ENCODE data around the gene PCYOX1L. TPM values are rescaled to one million over a fixed set of nuclear protein-coding genes. Genes with fewer than 3 reads are reported as not detected.
A peak's percentile ranks its signal among the peaks of the same experiment; 100 is the strongest.
"Not testable (repeated sequence)": the region's sequence is repeated elsewhere in the genome, so short reads cannot be mapped to it uniquely, and the experiment has no call there.

The PCYOX1L gene
- total RNA-seq, 1 experiment from 2014 or later: 2.9 TPM

DNA sequence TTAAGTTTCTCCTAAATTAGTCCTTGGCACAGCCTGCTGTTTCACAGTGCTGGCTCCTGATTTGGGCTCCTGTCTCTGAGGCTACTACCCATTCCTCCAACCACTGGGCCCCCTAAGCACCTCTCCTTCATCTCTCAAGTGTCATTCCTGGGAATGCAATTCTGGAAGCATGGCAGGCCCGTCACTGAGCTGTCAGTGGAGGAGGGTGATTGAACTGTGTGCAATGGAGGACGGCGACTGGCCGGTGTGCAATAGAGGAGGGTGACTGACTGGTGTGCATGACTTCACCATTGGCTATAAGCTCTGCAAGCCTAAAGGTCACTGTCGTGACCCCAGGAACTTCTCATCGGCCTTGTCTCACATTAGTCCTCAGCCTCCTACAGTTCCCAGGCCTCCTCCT, 33.7 kb downstream of the PCYOX1L start:
- DNase-seq (ENCODE audit: low read depth, low spot score): no peak
- in situ Hi-C loops (cut with HindIII; ENCODE audit: low pct_unique_long_range_greater_than_20kb, low sequenced_read_pairs): no loop called here

DNA sequence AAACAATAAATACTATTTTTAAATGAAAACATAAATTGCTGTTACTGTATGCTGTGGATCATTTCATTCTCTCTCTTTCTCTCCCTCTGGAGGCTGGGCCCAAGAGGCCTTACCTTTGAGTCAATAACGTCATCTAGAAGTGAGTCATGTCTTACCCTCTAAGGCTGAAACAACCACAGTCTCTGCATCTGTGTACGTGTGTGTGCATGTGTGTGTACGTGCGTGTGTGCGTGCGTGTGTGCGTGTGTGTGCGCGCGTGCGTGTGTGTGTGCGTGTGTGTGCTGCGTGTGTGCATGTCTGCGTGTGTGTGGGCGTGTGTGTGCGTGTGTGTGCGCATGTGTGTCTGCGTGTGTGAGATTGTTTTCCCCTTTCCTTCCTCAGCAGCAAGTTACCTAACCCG, 34.9 kb downstream of the PCYOX1L start:
- in situ Hi-C loops (cut with HindIII; ENCODE audit: low pct_unique_long_range_greater_than_20kb, low sequenced_read_pairs): no loop called here
- DNase-seq (ENCODE audit: low read depth, low spot score): no peak

DNA sequence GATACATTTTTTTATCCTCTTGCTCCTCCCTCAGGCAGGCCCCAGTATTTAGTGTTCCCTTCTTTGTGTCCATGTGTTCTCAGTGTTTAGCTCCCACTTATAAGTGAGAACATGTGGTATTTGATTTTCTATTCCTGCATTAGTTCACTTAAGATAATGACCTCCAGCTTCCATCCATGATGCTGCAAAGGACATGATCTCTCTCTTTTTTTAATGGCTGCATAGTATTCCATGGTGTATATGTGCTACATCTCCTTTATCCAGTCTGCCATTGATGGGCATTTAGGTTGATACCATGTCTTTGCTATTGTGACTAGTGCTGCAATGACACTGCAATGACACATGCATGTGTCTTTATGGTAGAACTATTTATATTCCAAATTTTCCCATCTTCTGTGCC, 37.1 kb downstream of the PCYOX1L start:
- in situ Hi-C loops (cut with HindIII; ENCODE audit: low pct_unique_long_range_greater_than_20kb, low sequenced_read_pairs); DNase-seq (ENCODE audit: low read depth, low spot score): not testable (repeated sequence)

DNA sequence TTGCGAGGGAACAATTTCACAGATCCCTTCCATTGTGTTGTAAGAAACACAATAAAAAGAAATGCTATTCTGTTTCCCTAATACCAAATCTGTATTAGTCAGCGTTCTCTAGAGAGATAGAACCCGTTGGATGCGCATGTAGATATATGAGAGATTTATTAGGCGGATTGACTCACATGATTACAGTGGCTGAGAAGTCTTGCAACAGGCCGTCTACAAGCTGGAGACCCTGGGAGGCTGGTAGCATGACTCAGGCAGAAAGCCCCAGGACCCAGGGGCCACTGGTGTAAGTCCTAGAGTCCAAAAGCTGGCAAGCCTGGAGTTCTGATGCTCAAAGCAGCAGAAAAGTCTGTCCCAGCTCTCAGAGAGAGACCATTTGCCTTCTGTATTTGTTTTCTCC, 39.7 kb downstream of the PCYOX1L start:
- DNase-seq (ENCODE audit: low read depth, low spot score): no peak

DNA sequence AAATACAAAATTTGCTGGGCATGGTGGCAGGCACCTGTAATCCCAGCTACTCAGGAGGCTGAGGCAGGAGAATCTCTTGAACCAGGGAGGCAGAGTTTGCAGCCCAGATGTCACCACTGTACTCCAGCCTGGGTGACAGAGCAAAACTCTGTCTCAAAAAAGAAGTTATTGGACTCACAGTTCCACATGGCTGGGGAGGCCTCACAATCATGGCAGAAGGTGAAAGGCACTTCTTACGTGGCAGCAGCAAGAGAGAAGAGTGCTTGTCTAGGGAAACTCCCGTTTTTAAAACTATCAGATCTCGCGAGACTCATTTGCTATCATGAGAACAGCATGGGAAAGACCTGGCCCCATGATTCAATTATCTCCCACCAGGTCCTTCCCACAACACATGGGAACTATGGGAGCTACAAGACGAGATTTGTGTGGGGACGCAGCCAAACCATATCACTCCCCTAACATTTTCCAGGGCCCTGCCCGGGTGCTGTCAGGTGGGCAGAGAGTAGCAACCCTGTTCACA, 41.0 kb downstream of the PCYOX1L start:
- DNase-seq (ENCODE audit: low read depth, low spot score); in situ Hi-C loops (cut with HindIII; ENCODE audit: low pct_unique_long_range_greater_than_20kb, low sequenced_read_pairs): not testable (repeated sequence)

More for the DNA sequence above, 39.7 kb downstream of the PCYOX1L start:
- in situ Hi-C loops (cut with HindIII; ENCODE audit: low pct_unique_long_range_greater_than_20kb, low sequenced_read_pairs): no loop called here

DNA sequence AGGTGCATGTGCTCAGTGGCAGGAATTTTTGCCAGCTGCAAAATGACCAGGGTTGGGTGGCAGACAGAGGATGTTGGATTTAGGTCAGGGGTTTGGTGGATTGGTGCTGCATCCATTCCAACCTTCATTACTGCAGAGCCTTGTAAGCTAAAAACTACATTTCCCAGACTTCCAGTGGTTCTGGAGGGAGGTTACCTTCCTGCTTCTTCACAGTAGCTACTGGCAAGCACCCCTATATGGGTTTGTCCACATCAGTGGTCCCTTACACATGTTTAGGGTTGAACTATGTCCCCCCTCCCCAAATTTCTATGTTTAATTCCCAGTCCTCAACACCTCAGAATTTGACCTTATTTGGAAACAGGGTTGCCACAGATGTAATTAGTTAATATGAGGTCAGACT, 41.9 kb downstream of the PCYOX1L start:
- in situ Hi-C loops (cut with HindIII; ENCODE audit: low pct_unique_long_range_greater_than_20kb, low sequenced_read_pairs): no loop called here
- peak; percentile 21 for DNase-seq (ENCODE audit: low read depth, low spot score)

DNA sequence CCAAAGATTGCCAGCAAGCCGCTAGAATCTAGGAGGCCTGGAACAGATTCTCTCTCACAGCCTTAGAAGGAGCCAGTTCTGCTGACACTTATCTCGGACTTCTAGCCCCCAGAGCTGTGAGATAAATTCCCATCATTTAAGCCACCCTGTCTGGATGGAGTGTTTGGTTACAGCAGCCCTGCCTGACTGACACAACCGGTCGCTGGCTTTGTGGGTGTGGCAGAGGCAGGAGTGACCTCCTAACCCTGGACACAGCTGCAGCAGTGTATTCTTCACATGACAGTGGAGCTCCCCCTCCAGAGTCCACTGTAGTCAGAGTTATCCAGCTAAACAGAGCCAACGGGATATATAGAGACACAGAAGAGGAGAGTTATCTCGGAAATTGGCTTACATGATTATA, 42.5 kb downstream of the PCYOX1L start:
- DNase-seq (ENCODE audit: low read depth, low spot score): no peak
- in situ Hi-C loops (cut with HindIII; ENCODE audit: low pct_unique_long_range_greater_than_20kb, low sequenced_read_pairs): no loop called here

DNA sequence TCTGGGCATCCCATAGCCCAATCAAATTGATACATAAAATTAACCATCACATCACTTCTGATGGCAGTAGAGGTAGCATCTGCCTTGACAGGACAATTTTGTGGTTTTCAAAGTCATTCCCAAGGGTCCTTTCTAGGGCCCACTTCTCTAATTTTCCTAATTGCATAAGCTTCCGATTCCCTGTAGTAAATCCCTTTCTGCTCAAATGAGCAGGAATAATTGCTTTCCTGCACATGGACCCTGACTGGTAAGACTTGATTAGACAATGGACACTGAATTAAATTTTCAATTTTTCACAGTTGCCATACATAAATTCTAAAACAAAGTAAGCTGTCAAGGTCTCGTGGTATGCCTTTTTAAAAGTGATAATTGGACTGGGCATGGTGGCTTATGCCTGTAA, 43.2 kb downstream of the PCYOX1L start:
- in situ Hi-C loops (cut with HindIII; ENCODE audit: low pct_unique_long_range_greater_than_20kb, low sequenced_read_pairs): no loop called here
- DNase-seq (ENCODE audit: low read depth, low spot score): no peak

DNA sequence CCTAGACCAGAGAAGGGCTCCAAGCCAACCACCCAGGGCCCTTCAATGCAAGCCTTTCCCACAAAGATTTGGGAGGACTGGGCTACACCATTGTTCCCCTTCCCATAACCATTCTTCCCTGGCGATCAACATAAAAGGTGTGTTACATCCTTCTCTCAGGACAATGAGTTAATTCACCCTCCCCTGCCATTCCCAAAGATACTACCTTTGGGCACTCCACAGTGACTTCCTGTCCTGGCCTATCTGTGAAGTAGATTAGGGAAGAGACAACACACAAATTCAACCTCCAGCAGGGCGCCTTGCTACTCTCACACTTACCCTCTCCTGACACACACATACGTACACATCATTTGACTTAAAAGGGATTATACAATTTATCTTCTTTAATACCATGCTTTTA, 44.4 kb downstream of the PCYOX1L start:
- in situ Hi-C loops (cut with HindIII; ENCODE audit: low pct_unique_long_range_greater_than_20kb, low sequenced_read_pairs): no loop called here
- no peak for DNase-seq (ENCODE audit: low read depth, low spot score)

DNA sequence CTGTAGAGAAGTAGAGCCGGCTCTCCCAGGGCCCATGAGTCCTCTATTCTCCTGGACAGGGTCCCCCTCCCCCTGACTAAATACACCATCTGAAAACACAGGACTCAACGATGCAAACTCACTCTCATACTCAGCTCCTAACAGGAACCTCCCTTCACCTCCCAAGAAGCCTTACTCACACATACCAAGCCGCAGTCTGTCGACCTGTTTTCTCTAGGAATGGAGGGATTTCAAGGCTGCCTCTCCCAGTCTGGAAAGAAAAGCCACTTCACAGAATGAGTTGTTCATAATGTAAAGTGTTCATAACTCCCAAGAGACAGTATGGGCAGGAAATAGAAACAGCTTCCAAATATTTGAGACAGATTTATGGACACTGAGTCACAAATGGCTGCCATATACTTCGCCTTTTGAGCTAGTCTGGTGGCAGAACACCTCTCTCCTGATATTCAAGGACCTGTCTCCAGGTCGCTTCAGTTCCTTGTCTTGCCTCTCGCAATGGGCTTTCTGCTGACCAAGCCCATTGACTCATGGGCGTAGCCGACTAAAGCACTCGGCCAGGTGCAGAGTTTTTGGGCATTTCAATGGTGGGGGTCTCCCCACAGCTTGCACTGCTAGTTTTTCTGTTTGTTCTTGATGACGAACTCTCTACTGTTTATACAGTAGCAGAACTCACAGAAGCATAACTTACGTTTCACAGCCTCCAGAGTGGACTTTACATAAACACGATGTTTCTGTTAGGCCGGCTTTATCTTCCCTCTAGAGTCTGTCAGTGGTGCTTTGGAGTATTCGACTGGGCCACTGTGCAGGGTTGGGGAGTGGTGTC, 46.3 kb downstream of the PCYOX1L start:
- in situ Hi-C loops (cut with HindIII; ENCODE audit: low pct_unique_long_range_greater_than_20kb, low sequenced_read_pairs): no loop called here

DNA sequence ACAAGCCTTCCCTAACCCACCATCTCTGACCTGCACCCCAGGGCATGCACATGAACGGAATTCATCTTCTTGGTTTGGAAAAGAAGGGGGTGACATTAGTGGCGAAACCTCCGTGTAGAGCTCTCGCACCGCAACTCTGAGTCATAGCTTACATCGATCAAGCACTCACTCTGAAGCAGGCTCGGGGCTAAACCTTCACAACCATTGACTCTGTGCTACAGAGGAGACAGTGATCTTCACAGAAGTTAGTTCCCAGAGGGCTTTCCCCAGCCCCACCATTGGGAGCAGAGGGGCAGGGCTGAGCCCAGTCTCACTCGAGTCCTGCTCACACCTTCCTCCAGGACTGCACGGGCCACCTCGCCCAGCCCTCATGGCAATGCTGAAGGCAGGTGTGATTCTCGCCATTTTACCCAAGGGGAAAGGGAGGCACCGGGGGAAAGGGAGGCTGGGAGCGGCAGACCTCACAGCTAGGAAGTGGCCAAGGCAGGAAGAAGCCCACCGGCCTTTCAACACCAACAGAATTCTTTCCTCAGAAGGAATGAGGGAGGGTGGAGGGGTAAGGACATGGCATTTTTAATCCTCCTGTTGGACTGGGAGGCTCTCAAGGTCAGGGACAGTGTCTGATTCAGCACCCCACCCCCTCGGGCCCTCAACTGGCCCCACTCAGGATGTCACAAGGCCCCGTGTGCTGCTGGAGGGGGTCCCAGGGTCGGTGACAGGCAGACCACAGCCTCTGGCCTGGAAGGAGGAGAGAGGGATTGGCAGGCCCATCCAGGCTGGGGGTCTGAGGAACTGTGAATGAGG, 47.1 kb downstream of the PCYOX1L start:
- DNase-seq (ENCODE audit: low read depth, low spot score): peak; percentile 46
- in situ Hi-C loops (cut with HindIII; ENCODE audit: low pct_unique_long_range_greater_than_20kb, low sequenced_read_pairs): no loop called here

More for the DNA sequence above, 46.3 kb downstream of the PCYOX1L start:
- no peak for DNase-seq (ENCODE audit: low read depth, low spot score)

DNA sequence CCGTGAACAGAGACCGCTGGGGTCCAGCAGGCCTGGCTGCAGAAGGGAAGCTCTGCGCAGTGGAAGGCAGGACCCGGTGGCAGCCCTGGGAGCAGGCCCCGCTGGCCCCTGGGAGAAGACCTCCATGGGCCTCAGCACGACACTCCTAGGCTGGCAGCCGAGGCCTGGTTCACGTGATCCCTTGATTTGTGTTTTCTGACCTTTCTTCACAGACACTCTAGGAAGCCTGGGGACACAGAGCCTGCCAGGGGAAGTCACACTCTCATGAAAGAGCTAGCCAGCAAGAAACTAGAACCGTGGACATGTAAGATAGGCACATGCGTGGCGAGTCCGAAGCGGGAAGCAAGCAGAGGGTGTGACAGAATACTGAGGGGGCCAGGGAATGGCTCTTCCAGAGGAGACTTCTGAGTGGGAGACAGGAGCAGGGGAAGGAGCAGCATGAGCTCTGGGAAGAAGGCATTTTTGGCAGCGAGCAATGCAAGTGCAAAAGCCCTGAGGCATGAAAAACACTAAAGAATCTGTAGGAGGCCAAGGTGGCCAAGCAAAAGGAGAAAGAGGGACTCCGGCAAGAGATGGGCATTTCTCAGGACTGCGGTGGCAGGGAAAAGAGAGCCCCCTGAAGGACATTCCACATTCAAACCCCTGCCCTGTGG, 47.8 kb downstream of the PCYOX1L start:
- DNase-seq (ENCODE audit: low read depth, low spot score): no peak

DNA sequence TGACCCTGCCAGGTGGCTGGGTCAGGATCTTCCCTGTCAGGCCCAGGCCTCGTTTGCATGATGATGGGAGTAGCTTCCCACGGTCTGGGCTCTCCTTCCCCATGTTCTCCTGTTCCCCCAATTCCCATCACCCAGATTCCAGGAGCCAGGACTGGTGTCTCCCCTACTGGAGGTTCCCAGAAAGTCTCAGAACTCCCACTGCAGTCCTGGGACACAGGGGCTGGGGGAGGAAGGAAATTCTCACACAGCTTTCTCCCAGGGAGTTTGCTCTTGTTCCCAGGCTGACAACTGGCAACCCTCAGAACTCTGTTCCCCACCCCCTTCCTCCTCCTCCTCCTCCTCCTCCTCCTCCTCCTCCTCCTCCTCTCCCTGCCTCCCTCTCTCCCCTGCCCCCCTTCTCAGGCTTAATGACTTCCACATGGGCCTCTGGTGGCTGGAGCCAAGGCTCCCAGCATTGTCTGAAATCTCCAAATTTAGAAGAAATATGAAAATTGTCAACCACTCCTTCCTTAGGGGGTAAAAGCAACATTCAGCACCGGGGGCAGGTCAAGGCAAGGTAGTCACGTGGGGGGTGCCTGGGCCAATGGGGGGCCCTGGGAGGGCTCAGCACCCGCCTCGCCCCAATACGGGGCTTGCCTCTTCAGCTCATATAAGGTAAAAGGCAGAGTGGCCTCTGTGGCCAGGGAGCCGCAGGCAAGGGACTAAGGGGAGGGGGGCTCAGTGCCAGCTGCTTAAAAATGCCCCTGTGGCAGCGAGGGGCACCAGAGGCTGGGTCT, 48.5 kb downstream of the PCYOX1L start:
- in situ Hi-C loops (cut with HindIII; ENCODE audit: low pct_unique_long_range_greater_than_20kb, low sequenced_read_pairs): no loop called here
- no peak for DNase-seq (ENCODE audit: low read depth, low spot score)

More for the DNA sequence above, 47.8 kb downstream of the PCYOX1L start:
- in situ Hi-C loops (cut with HindIII; ENCODE audit: low pct_unique_long_range_greater_than_20kb, low sequenced_read_pairs): no loop called here

DNA sequence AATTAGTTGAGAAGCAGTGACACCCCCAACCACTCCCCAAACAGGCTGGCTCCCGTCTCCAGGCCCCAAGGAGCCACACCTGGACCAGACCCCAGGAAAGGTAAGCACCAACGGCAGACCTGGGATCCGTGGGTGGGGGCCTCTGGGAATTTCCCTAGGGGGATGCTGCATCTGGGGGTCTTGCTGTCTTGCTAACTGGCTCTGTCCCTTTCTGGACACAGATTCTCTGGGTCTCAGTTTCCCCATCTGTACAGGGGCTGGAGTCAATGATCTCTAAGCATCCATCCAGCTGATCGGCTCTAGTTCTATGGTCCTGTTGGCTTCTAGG, 49.1 kb downstream of the PCYOX1L start:
- in situ Hi-C loops (cut with HindIII; ENCODE audit: low pct_unique_long_range_greater_than_20kb, low sequenced_read_pairs): no loop called here

DNA sequence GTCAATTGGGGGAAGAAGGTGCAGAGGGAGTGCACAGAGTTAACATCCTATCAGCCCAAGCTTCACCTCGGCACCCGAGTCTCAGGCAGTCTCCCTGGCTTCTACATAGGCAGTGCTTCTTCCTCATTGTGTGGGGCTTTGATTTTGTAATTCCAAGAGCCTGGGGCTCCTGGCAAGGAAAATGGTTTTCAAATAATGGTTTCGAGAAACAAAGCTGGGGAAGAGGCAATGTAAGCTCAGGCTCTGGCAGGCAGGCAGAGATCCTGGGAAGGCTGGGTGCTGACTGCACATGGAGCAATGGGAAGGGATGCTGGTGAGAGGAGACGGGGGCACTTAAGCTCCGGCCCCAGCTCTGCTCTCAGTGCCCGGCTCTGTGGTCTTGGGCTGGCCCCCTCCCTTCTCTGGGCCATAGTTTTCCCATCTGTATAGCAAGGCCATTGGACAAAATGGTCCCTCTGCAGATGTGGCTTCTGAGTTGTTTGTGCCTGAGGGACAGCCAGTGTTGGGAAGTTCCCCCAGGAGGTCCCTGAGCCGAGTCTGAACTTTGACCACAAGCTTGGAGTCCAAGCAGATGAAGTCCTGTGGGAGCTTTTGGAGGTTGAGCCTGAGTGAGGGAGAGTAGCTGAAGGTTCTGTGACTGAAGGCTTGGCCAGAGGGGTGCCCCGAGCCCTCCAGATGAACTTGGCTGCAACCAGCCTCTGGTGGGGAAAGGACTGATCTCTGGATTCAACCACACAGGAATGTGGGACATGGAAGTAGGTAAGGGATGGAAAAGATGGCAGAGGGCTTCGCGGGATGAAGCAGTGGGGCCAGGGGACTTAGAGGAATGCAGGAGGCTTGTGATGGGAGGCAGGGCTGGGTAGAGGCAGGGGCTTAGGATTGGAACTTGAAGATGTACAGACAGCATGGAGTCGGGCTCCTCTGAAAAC, 49.7 kb downstream of the PCYOX1L start:
- in situ Hi-C loops (cut with HindIII; ENCODE audit: low pct_unique_long_range_greater_than_20kb, low sequenced_read_pairs): no loop called here
- DNase-seq (ENCODE audit: low read depth, low spot score): no peak

More for the DNA sequence above, 49.1 kb downstream of the PCYOX1L start:
- DNase-seq (ENCODE audit: low read depth, low spot score): no peak

DNA sequence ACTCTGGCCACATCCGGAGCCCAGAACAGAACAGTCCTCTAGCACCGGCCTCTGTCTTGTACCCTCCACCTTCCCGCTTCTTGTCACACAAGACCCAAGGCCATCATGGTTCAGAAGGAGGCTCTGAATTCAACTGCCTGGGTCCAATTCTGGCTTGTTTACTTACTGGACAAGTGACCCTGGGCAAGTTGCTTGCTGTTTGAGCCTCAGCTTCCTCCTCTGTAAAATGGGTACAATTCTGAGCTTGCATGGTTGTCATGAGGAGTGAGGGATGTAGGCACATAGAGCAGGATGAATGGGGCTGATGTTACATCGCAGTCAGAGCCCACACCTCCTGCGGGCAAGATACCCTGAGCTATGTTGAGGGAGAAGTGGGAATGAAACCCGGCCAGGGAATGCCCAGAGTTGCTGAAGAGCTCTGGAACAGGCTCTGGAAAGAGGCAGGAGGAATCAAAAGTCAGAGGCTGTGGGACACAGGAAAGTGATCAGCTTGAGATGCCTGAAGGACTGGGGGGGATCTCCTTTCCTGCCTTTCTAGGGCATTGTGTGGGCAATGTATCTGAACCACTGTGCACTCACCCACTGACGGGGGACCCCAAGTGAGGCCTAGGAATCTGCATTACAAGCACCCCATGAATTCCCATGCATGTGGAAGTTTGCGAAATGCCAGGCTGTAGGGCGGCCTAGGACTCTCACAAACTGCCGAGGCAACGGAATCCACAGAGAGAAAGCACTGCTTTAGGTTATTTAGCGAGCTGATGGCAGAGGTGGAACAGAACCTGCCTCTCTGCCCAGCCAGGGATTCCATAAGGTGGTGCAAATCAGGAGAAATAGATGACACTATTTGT, 50.6 kb downstream of the PCYOX1L start:
- in situ Hi-C loops (cut with HindIII; ENCODE audit: low pct_unique_long_range_greater_than_20kb, low sequenced_read_pairs): no loop called here
- no peak for DNase-seq (ENCODE audit: low read depth, low spot score)
